ENCODE data around the gene COL6A1. TPM values are rescaled to one million over a fixed set of nuclear protein-coding genes. Genes with fewer than 3 reads are reported as not detected.

The COL6A1 gene
- total and polyA plus RNA-seq, 2 of the 13 experiments (the other 11 are each of a cell fraction or from before 2014, with no cell fraction given), result 3.1 to 4.8 TPM

DNA sequence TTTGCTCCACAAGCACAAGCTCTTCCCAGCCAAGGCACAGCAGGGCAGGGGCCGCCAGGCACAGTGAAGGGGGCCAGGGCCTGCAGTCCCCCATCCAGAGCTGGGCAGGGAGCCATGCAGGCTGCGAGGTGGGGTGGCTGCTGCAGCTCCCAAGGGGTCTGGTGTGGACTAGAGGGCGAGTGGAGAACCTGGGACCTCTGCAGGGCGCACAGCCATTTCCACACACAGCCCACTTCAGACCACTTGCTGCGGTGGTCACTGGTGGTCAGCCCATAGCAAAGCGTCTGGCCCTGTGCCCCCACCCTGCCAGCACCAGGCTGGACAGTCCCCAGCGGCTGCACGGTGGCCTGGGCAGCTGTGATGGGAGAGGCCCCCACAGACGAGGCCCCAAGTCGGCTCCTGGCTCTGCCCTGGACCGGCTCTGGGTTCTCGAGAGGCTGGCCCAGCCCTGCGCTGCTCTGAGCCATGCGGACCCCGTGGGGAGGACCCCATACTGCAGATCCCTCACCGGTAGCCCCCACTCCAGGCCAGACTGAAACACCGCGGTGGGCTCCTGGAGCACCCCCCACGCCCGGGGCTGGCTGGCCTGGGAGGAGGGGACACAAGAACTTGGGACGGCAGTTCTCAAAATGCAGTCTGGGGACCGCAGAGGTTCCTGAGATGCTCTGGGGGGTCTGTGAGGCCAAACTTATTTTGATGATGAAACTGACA, 69.3 kb downstream of the COL6A1 start:
- Histone ChIP-seq H3K4me2 (ENCODE audit: low read depth, low read length) (no peak overlapping the region), H3K36me3 (replicated peaks in 1 of 2; ENCODE audit: control insufficient read depth in 1 of 2, insufficient read depth in 2 of 2, low read length in 2 of 2) (no peaks in the 10 kb centered on the region), H3K9ac (ENCODE audit: insufficient read depth, low read depth, low read length) (no peak overlapping the region), H3K4me3 (replicated peaks in 1 of 3; ENCODE audit: insufficient read depth in 1 of 3, low read depth in 2 of 3, low read length in 3 of 3) (no peak overlapping the region), H3K27ac (ENCODE audit: extremely low read length, insufficient read depth, low read length) (no peak overlapping the region), H3K4me1 (ENCODE audit: insufficient read depth, low read length) (no peaks in the 10 kb centered on the region), H3K79me2 (ENCODE audit: insufficient read depth, low read length) (no peaks in the 10 kb centered on the region), H3K9me3 (ENCODE audit: low read length) (no peaks in the 10 kb centered on the region), H3K27me3 (ENCODE audit: control insufficient read depth in 1 of 2, insufficient read depth in 2 of 2, low read length in 2 of 2) (peaks cover 5 to 13% of the 10 kb centered on the region in 2 experiments; a peak in 4 of 5 replicates), H4K20me1 (ENCODE audit: insufficient read depth, low read length) (no peaks in the 10 kb centered on the region), H2AFZ (ENCODE audit: low read length) (no peak overlapping the region)
- POLR2A ChIA-PET, result no interaction called here
- in situ Hi-C loops (cut with HindIII; ENCODE audit: extremely low pct_ligation_motif_present, low pct_unique_long_range_greater_than_20kb), result no loop called here
- FAIRE-seq, result no peak
- intact Hi-C loops (cut with micrococcal nuclease; ENCODE audit: unreplicated experiment), result no loop called here
- WGBS (ENCODE audit: low lambda C conversion rate), result 45% methylated on average over 8 of the region's 22 CpGs
- no peak for ATAC-seq
- BruUV-seq (replicated peaks), result no TSS peak
- CTCF ChIA-PET (ENCODE audit: low intra/inter-chr PET ratio, low total read pairs), result no interaction called here
- TF ChIP-seq, protein P1, sequence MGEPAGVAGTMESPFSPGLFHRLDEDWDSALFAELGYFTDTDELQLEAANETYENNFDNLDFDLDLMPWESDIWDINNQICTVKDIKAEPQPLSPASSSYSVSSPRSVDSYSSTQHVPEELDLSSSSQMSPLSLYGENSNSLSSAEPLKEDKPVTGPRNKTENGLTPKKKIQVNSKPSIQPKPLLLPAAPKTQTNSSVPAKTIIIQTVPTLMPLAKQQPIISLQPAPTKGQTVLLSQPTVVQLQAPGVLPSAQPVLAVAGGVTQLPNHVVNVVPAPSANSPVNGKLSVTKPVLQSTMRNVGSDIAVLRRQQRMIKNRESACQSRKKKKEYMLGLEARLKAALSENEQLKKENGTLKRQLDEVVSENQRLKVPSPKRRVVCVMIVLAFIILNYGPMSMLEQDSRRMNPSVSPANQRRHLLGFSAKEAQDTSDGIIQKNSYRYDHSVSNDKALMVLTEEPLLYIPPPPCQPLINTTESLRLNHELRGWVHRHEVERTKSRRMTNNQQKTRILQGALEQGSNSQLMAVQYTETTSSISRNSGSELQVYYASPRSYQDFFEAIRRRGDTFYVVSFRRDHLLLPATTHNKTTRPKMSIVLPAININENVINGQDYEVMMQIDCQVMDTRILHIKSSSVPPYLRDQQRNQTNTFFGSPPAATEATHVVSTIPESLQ (CRISPR knock-in tag; conservative IDR thresholded peaks at IDR 0.05), result no peak
- TF ChIP-seq ZNF17 (CRISPR knock-in tag; IDR thresholded peaks at IDR 0.05) (no peak), ETV5 (CRISPR knock-in tag; IDR thresholded peaks at IDR 0.05; ENCODE audit: borderline replicate concordance) (no peak), CBX5 (CRISPR knock-in tag; IDR thresholded peaks at IDR 0.05; ENCODE audit: borderline replicate concordance) (no peak), CENPX (CRISPR knock-in tag; IDR thresholded peaks at IDR 0.05) (no peak), RARA (CRISPR knock-in tag; IDR thresholded peaks at IDR 0.05) (no peak), ZKSCAN1 (IDR thresholded peaks at IDR 0.05; ENCODE audit: low read length) (no peak), BRD4 (CRISPR knock-in tag; IDR thresholded peaks at IDR 0.05) (no peak), ZNF781 (CRISPR knock-in tag; IDR thresholded peaks at IDR 0.05; ENCODE audit: borderline replicate concordance, not compliant biosample characterization) (no peak), KLF9 (CRISPR knock-in tag; IDR thresholded peaks at IDR 0.05; ENCODE audit: low read depth) (no peak), ZNF317 (CRISPR knock-in tag; IDR thresholded peaks at IDR 0.05) (no peak)
- TF ChIP-seq, protein P2, sequence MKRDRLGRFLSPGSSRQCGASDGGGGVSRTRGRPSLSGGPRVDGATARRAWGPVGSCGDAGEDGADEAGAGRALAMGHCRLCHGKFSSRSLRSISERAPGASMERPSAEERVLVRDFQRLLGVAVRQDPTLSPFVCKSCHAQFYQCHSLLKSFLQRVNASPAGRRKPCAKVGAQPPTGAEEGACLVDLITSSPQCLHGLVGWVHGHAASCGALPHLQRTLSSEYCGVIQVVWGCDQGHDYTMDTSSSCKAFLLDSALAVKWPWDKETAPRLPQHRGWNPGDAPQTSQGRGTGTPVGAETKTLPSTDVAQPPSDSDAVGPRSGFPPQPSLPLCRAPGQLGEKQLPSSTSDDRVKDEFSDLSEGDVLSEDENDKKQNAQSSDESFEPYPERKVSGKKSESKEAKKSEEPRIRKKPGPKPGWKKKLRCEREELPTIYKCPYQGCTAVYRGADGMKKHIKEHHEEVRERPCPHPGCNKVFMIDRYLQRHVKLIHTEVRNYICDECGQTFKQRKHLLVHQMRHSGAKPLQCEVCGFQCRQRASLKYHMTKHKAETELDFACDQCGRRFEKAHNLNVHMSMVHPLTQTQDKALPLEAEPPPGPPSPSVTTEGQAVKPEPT (CRISPR knock-in tag; IDR thresholded peaks at IDR 0.05; ENCODE audit: low read depth), result no peak
- TF ChIP-seq, protein P3, sequence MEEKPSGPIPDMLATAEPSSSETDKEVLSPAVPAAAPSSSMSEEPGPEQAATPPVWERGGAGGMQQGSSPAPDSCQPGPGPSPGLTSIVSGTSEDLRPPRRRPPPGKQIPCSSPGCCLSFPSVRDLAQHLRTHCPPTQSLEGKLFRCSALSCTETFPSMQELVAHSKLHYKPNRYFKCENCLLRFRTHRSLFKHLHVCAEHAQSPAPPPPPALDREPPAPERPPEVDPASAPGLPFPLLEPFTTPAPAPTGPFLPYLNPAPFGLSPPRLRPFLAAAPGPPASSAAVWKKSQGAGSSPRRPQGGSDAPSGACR (CRISPR knock-in tag; IDR thresholded peaks at IDR 0.05), result no peak
- TF ChIP-seq, protein P4, sequence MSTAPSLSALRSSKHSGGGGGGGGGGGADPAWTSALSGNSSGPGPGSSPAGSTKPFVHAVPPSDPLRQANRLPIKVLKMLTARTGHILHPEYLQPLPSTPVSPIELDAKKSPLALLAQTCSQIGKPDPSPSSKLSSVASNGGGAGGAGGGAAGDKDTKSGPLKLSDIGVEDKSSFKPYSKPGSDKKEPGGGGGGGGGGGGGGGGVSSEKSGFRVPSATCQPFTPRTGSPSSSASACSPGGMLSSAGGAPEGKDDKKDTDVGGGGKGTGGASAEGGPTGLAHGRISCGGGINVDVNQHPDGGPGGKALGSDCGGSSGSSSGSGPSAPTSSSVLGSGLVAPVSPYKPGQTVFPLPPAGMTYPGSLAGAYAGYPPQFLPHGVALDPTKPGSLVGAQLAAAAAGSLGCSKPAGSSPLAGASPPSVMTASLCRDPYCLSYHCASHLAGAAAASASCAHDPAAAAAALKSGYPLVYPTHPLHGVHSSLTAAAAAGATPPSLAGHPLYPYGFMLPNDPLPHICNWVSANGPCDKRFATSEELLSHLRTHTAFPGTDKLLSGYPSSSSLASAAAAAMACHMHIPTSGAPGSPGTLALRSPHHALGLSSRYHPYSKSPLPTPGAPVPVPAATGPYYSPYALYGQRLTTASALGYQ (CRISPR knock-in tag; IDR thresholded peaks at IDR 0.05), result no peak
- TF ChIP-seq, protein P5, sequence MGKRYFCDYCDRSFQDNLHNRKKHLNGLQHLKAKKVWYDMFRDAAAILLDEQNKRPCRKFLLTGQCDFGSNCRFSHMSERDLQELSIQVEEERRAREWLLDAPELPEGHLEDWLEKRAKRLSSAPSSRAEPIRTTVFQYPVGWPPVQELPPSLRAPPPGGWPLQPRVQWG (CRISPR knock-in tag; IDR thresholded peaks at IDR 0.05; ENCODE audit: borderline replicate concordance, low read depth), result no peak
- DNase-seq (ENCODE audit: low spot score), result no peak

All from HepG2 (cell line).